Endodermal cell (in vitro differentiated cells): ENCODE data around the gene MEX3D. TPM values are rescaled to one million over a fixed set of nuclear protein-coding genes. Genes with fewer than 3 reads are reported as not detected.

Experiments
- DNase-seq: peaks from one replicate; pipeline ENCODE4 v3.0.0-alpha.2; 2017
- H3K27ac ChIP-seq: 2 replicates; pipeline ENCODE4 v1.5.1; 2013; ENCODE audit warnings: mild to moderate bottlenecking, low read depth, low read length, moderate library complexity
- H3K27me3 ChIP-seq: 2 replicates; pipeline ENCODE4 v1.6.1; 2013; ENCODE audit warnings: mild to moderate bottlenecking, low read length, moderate library complexity; ENCODE audit not compliant: insufficient read depth, control insufficient read depth, poor library complexity, severe bottlenecking
- H3K36me3 ChIP-seq: 2 replicates; pipeline ENCODE4 v1.7.0; 2013; ENCODE audit warnings: mild to moderate bottlenecking, low read length, moderate library complexity; ENCODE audit not compliant: control insufficient read depth, insufficient read depth
- H3K4me1 ChIP-seq: one replicate; pipeline ENCODE4 v1.7.0; 2013; ENCODE audit warnings: low read length; ENCODE audit not compliant: control insufficient read depth, insufficient read depth
- H3K4me3 ChIP-seq: 2 replicates; pipeline ENCODE4 v1.5.1; 2013; ENCODE audit warnings: mild to moderate bottlenecking, low read length, moderate library complexity
- H3K9ac ChIP-seq: 2 replicates; pipeline ENCODE4 v1.6.1; 2013; ENCODE audit warnings: mild to moderate bottlenecking, low read length, moderate library complexity; ENCODE audit not compliant: poor library complexity, severe bottlenecking; ENCODE audit errors: extremely low read depth
- H3K9me3 ChIP-seq: 2 replicates; pipeline ENCODE4 v1.6.1; 2013; ENCODE audit warnings: mild to moderate bottlenecking, low read length, moderate library complexity; ENCODE audit not compliant: control insufficient read depth
- H3K27ac Mint-ChIP-seq: 2 replicates; pipeline ENCODE4 v1.8.0; 2020; ENCODE audit warnings: mixed read lengths
- H3K27me3 Mint-ChIP-seq: 2 replicates; pipeline ENCODE4 v1.8.0; 2021; ENCODE audit warnings: mild to moderate bottlenecking, mixed read lengths; ENCODE audit not compliant: insufficient read depth
- H3K36me3 Mint-ChIP-seq: 2 replicates; pipeline ENCODE4 v1.8.0; 2020; ENCODE audit warnings: low read depth, mixed read lengths
- H3K4me1 Mint-ChIP-seq: 2 replicates; pipeline ENCODE4 v1.8.0; 2020; ENCODE audit warnings: mixed read lengths
- H3K4me3 Mint-ChIP-seq: 2 replicates; pipeline ENCODE4 v1.8.0; 2020; ENCODE audit warnings: mild to moderate bottlenecking, moderate library complexity, mixed read lengths
- H3K9me3 Mint-ChIP-seq: 2 replicates; pipeline ENCODE4 v1.8.0; 2020; ENCODE audit warnings: mild to moderate bottlenecking, mixed read lengths
- WGBS, 2 experiments: methylation state at CpG; one replicate each; pipeline versions ENCODE4 v1.1.5 to v1.1.7; 2013; ENCODE audit warnings: missing lambda C conversion rate in 2 of 2, mixed read lengths in 1 of 2; ENCODE audit not compliant: insufficient coverage in 1 of 2, insufficient read length in 1 of 2; 5-methylcytosine and 5-hydroxymethylcytosine counted together
- total RNA-seq, 2 donors: library from RNA; stranded (reverse); fragmentation: NEBNext Ultra II Directional in 1 of 2; extraction: Animal tissue kit (Norgen Biotek cat#: 25700) in 1 of 2; gene quantifications; 2 replicates in 1 of 2; 3 replicates in 1 of 2; pipeline ENCODE4 v1.2.1, GENCODE V29; 2021
- TF ChIP-seq, protein P1 (sequence below): fragments of 200-600 bp; sonication (generic); conservative IDR thresholded peaks from 2 replicates; pipeline ENCODE4 v1.5.0; 2021; ENCODE audit warnings: antibody characterized with exemption, mild to moderate bottlenecking

The MEX3D gene
- total RNA-seq, 2 donors from 2014 or later, result 94.1 to 103 TPM

DNA sequence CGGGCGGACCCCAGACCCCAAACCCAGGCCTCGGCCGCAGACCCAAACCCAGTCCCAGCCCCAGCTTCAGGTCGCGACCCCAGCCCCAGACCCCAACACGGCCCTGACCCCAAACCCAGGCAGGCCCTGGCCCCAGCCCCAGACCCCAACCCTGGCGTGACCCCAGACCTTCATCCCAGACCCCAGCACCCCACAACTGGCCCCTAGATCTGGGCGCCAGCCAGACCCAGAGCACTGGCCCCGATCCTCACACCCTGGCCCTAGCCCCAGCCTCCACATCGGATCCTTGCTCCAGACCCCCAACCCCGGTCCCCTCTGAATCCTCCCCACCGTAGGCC, 17.1 kb upstream of the MEX3D start:
- DNase-seq, result no peak
- Histone ChIP-seq H3K27me3 (no peaks in the 10 kb centered on the region), H3K27ac (no peak overlapping the region), H3K9me3 (no peaks in the 10 kb centered on the region), H3K9ac (no peak overlapping the region), H3K36me3 (peaks cover 44% of the 10 kb centered on the region), H3K4me1 (no peaks in the 10 kb centered on the region), H3K4me3 (no peak overlapping the region)
- WGBS, 2 experiments, result 96 to 100% methylated on average over 5 to 13 of the region's 13 CpGs
- H3K36me3 Mint-ChIP-seq, result peaks cover 56% of the 10 kb centered on the region
- no peaks in the 10 kb centered on the region for H3K4me1 Mint-ChIP-seq
- H3K9me3 Mint-ChIP-seq, result no peaks in the 10 kb centered on the region
- TF ChIP-seq, protein P1, sequence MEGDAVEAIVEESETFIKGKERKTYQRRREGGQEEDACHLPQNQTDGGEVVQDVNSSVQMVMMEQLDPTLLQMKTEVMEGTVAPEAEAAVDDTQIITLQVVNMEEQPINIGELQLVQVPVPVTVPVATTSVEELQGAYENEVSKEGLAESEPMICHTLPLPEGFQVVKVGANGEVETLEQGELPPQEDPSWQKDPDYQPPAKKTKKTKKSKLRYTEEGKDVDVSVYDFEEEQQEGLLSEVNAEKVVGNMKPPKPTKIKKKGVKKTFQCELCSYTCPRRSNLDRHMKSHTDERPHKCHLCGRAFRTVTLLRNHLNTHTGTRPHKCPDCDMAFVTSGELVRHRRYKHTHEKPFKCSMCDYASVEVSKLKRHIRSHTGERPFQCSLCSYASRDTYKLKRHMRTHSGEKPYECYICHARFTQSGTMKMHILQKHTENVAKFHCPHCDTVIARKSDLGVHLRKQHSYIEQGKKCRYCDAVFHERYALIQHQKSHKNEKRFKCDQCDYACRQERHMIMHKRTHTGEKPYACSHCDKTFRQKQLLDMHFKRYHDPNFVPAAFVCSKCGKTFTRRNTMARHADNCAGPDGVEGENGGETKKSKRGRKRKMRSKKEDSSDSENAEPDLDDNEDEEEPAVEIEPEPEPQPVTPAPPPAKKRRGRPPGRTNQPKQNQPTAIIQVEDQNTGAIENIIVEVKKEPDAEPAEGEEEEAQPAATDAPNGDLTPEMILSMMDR, result no peak
- no peaks in the 10 kb centered on the region for H3K27me3 Mint-ChIP-seq
- H3K27ac Mint-ChIP-seq, result peak overlapping the region; percentile 61
- no peak overlapping the region for H3K4me3 Mint-ChIP-seq

- Mint-ChIP-seq H3K4me3 (no peak overlapping the region), H3K27me3 (no peaks in the 10 kb centered on the region), H3K9me3 (no peaks in the 10 kb centered on the region), H3K27ac (no peak overlapping the region), H3K36me3 (peaks cover 58% of the 10 kb centered on the region), H3K4me1 (no peaks in the 10 kb centered on the region)
- Histone ChIP-seq H3K4me3 (no peak overlapping the region), H3K27me3 (no peaks in the 10 kb centered on the region), H3K36me3 (peaks cover 44% of the 10 kb centered on the region), H3K4me1 (no peaks in the 10 kb centered on the region), H3K9me3 (no peaks in the 10 kb centered on the region), H3K9ac (no peak overlapping the region), H3K27ac (no peak overlapping the region)
- WGBS, 2 experiments, result 98% methylated on average over 58 to 87 of the region's 87 CpGs
- no peak for DNase-seq
- TF ChIP-seq, protein P1, result no peak
These were observed 16.5 kb upstream of the MEX3D start for GRCh38 chr19:1584500-1585242.

DNA sequence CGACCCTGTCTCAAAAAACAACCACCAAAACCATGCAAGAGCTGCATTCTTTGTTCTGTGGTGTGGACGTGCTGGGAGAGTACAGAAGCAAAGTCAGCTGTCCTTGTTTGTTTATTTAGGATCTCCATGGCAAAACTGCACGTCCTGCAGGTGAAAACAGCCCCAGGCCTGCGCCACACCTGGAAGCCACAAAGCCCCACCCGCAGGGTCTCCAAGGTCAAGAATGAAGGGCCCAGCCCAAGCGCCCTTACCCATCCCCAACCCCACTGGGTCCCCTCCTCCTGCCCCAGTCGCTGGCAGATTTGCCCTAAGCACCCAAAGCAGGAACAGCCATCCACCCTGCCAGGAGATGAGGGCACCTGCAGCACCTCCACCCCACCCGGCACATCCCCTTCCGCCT, 14.1 kb upstream of the MEX3D start:
- Histone ChIP-seq H3K36me3 (peaks cover 36% of the 10 kb centered on the region), H3K4me1 (no peaks in the 10 kb centered on the region), H3K9ac (no peak overlapping the region), H3K27me3 (no peaks in the 10 kb centered on the region), H3K27ac (no peak overlapping the region), H3K4me3 (no peak overlapping the region), H3K9me3 (no peaks in the 10 kb centered on the region)
- Mint-ChIP-seq H3K27ac (no peak overlapping the region), H3K27me3 (no peaks in the 10 kb centered on the region), H3K9me3 (no peaks in the 10 kb centered on the region), H3K4me1 (no peaks in the 10 kb centered on the region), H3K4me3 (no peak overlapping the region), H3K36me3 (peaks cover 59% of the 10 kb centered on the region)
- TF ChIP-seq, protein P1, result no peak
- DNase-seq, result no peak
- WGBS, 2 experiments, result 92 to 98% methylated on average over 6 to 9 of the region's 9 CpGs
